ENCODE results near the gene TRAK2.

GRCh38 chr2:201452922-201453643, 1.8 kb upstream of the TRAK2 start:
- TF ChIP-seq CTCF (IDR thresholded peaks at IDR 0.05 in 8 of 11, conservative IDR thresholded peaks at IDR 0.05 in 3 of 11) = no peak
- TF ChIP-seq POLR2A (IDR thresholded peaks at IDR 0.05) = no peak
